ENCODE results near the gene SYNGR3. TPM values are rescaled to one million over a fixed set of nuclear protein-coding genes. Genes with fewer than 3 reads are reported as not detected.
A peak's percentile ranks its signal among the peaks of the same experiment; 100 is the strongest.

The SYNGR3 gene
- total and polyA plus RNA-seq, 2 of the 13 experiments (the other 11 are each of a cell fraction or from before 2014, with no cell fraction given): 0.97 to 5.7 TPM

DNA sequence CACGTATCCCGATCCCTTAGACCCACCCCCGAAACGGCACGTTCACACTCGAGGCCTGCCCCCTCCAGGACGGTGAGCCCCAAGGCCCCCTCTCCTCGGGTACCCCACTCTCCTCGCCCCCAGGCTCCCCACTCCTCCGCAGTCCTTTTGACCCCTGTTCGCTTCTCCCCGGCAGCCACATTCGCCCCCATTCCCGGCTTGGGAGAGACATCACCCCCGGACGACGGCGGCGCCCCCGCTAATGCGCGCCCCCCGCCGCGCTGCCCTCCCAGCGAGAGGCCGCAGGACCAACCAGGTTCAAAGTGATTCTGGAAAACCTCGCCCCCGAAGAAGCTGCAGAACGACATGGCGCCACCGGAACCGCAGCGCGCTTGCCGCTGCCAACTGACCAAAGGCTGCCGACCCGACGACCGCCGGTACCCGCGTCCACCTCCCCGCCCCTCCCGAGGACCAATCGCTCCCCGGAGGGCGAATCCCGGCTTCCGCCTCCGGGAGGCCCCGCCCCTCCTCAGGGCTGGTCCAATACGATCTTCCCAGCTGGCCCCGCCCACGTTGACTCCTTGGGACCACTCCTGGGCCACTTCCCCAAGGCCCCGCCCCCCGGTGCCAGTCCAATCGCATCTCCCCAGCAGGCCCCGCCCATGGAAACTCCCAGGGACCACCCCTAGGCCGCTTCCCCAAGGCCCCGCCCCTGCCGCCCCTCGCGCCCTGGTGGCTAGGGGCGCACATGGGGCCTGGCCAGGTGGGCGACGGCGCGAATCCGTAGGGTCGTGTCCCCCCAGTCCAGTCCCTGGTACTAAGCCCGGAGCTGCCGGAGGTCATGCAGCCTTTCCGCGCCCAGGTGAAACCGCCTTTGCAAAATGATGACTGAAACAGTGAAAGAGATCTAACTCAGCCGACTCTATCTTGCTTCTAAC, 46.7 kb upstream of the SYNGR3 start, which contains the start of gene MSRB1 (continued):
- TF ChIP-seq NRL (CRISPR knock-in tag; IDR thresholded peaks at IDR 0.05; ENCODE audit: borderline replicate concordance): peak; percentile 36; the same call in 1 of the 2 replicates
- no peak for TF ChIP-seq REL (CRISPR knock-in tag; conservative IDR thresholded peaks at IDR 0.05)
- TF ChIP-seq HMG20A (CRISPR knock-in tag; IDR thresholded peaks at IDR 0.05; ENCODE audit: borderline replicate concordance): no peak
- TF ChIP-seq TBL1XR1 (IDR thresholded peaks at IDR 0.05; ENCODE audit: borderline replicate concordance, low read length, partially characterized antibody): no peak
- no peak for TF ChIP-seq CHD2 (IDR thresholded peaks at IDR 0.05; ENCODE audit: low read depth, low read length)
- TF ChIP-seq HCFC1 (IDR thresholded peaks at IDR 0.05; ENCODE audit: low read depth, low read length): no peak
- 0 out of 2 replicates have a peak, but pooled peaks have one; percentile 55 for TF ChIP-seq ZSCAN29 (CRISPR knock-in tag; conservative IDR thresholded peaks at IDR 0.05)
- no peak for TF ChIP-seq U2AF1 (optimal IDR thresholded peaks at IDR 0.05; ENCODE audit: low read depth, low read length)
- no peak; the same call in 1 of the 2 replicates for TF ChIP-seq ZNF460 (CRISPR knock-in tag; IDR thresholded peaks at IDR 0.05; ENCODE audit: borderline replicate concordance)
- TF ChIP-seq ZNF468 (CRISPR knock-in tag; IDR thresholded peaks at IDR 0.05): 0 out of 2 replicates have a peak, but pooled peaks have one; percentile 71
- no peak for TF ChIP-seq PCBP1 (IDR thresholded peaks at IDR 0.05; ENCODE audit: borderline replicate concordance, low read depth, low read length)
- TF ChIP-seq DNMT1 (CRISPR knock-in tag; IDR thresholded peaks at IDR 0.05): no peak
- TF ChIP-seq, protein P1, sequence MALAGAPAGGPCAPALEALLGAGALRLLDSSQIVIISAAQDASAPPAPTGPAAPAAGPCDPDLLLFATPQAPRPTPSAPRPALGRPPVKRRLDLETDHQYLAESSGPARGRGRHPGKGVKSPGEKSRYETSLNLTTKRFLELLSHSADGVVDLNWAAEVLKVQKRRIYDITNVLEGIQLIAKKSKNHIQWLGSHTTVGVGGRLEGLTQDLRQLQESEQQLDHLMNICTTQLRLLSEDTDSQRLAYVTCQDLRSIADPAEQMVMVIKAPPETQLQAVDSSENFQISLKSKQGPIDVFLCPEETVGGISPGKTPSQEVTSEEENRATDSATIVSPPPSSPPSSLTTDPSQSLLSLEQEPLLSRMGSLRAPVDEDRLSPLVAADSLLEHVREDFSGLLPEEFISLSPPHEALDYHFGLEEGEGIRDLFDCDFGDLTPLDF (CRISPR knock-in tag; IDR thresholded peaks at IDR 0.05): peak; percentile 15; the same call in 1 of the 2 replicates
- no peak for TF ChIP-seq ZNF205 (CRISPR knock-in tag; IDR thresholded peaks at IDR 0.05)
- peak; percentile 37 for TF ChIP-seq ZFY (CRISPR knock-in tag; IDR thresholded peaks at IDR 0.05)
- peak; percentile 95 for TF ChIP-seq ZBTB7B (CRISPR knock-in tag; IDR thresholded peaks at IDR 0.05)
- peak; percentile 70; the same call in 1 of the 2 replicates for TF ChIP-seq ZNF235 (CRISPR knock-in tag; IDR thresholded peaks at IDR 0.05; ENCODE audit: borderline replicate concordance)
- TF ChIP-seq HMG20B (CRISPR knock-in tag; conservative IDR thresholded peaks at IDR 0.05): no peak
- TF ChIP-seq MIER2 (CRISPR knock-in tag; IDR thresholded peaks at IDR 0.05): no peak
- TF ChIP-seq, protein P2, sequence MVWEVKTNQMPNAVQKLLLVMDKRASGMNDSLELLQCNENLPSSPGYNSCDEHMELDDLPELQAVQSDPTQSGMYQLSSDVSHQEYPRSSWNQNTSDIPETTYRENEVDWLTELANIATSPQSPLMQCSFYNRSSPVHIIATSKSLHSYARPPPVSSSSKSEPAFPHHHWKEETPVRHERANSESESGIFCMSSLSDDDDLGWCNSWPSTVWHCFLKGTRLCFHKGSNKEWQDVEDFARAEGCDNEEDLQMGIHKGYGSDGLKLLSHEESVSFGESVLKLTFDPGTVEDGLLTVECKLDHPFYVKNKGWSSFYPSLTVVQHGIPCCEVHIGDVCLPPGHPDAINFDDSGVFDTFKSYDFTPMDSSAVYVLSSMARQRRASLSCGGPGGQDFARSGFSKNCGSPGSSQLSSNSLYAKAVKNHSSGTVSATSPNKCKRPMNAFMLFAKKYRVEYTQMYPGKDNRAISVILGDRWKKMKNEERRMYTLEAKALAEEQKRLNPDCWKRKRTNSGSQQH (CRISPR knock-in tag; IDR thresholded peaks at IDR 0.05; ENCODE audit: low read depth): 0 out of 2 replicates have a peak, but pooled peaks have one; percentile 53
- TF ChIP-seq FOXJ3 (CRISPR knock-in tag; IDR thresholded peaks at IDR 0.05; ENCODE audit: borderline replicate concordance): no peak
- peak; percentile 45; the same call in 1 of the 2 replicates for TF ChIP-seq SMAD1 (CRISPR knock-in tag; IDR thresholded peaks at IDR 0.05; ENCODE audit: borderline replicate concordance, low read depth)
- TF ChIP-seq ZNF432 (CRISPR knock-in tag; IDR thresholded peaks at IDR 0.05; ENCODE audit: borderline replicate concordance): no peak
- peak; percentile 46; the same call in 1 of the 2 replicates for TF ChIP-seq NAIF1 (CRISPR knock-in tag; IDR thresholded peaks at IDR 0.05; ENCODE audit: borderline replicate concordance)
- no peak for TF ChIP-seq KDM6A (CRISPR knock-in tag; IDR thresholded peaks at IDR 0.05; ENCODE audit: low read depth)
- TF ChIP-seq ZSCAN12 (CRISPR knock-in tag; IDR thresholded peaks at IDR 0.05): no peak
- peak; percentile 82 for TF ChIP-seq SP2 (CRISPR knock-in tag; IDR thresholded peaks at IDR 0.05)
- 0 out of 2 replicates have a peak, but pooled peaks have one; percentile 71 for TF ChIP-seq ZNF558 (CRISPR knock-in tag; IDR thresholded peaks at IDR 0.05; ENCODE audit: borderline replicate concordance)

All from HepG2 (cell line).